GM10248 (cell line): Measurements from ENCODE around the gene SIK3.

Source experiments
- CTCF ChIA-PET: fragments of 300-600 bp; sonication (Branson Sonifier 250); formaldehyde crosslinking; extraction: SDS; loops from one replicate; lab custom pipeline; 2021; ENCODE audit warnings: antibody characterized with exemption; lab: Yijun Ruan, JAX
- POLR2A ChIA-PET: fragments of 350-650 bp; sonication (Branson Sonifier 250); formaldehyde crosslinking; extraction: SDS; loops from one replicate; lab custom pipeline; 2020; ENCODE audit warnings: antibody characterized with exemption; lab: Yijun Ruan, JAX
- DNase-seq: peaks from one replicate; pipeline ENCODE4 v3.0.0; 2012; ENCODE audit errors: extremely low spot score
- TF ChIP-seq, protein P1 (sequence below): IDR thresholded peaks from 2 replicates; pipeline ENCODE4 v1.5.1; 2012; ENCODE audit warnings: mild to moderate bottlenecking, low read depth; ENCODE audit errors: extremely low read depth, missing control alignments, control extremely low read depth

The SIK3 gene

DNA sequence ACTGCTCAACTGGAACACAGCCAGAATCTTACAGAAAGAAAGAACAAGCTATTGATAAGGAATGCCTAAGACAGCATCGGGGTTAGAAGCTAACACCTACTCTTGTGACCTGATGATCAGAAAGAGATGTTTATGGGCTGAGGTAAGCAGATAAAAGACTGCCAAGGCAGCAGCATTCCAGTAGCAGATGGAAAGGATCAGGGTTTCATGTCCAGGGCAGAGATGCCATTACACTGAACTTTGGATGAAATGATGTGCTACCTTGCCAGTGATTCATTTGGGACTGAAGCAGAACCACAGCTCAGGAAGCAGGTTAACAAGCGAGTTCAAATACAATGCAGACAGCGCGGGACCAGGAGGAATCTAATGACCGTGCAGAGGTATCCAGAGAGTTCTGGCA lies 233.7 kb downstream of the SIK3 start:
- CTCF ChIA-PET: interaction anchor here (1.2 to 7.5 kb wide), 6 partner anchors 10 to 362 kb away, joined by 3 to 49 read pairs (median 5); no protein-coding TSS in a partner anchor
- POLR2A ChIA-PET: no interaction called here
- no peak for DNase-seq
- TF ChIP-seq, protein P1, sequence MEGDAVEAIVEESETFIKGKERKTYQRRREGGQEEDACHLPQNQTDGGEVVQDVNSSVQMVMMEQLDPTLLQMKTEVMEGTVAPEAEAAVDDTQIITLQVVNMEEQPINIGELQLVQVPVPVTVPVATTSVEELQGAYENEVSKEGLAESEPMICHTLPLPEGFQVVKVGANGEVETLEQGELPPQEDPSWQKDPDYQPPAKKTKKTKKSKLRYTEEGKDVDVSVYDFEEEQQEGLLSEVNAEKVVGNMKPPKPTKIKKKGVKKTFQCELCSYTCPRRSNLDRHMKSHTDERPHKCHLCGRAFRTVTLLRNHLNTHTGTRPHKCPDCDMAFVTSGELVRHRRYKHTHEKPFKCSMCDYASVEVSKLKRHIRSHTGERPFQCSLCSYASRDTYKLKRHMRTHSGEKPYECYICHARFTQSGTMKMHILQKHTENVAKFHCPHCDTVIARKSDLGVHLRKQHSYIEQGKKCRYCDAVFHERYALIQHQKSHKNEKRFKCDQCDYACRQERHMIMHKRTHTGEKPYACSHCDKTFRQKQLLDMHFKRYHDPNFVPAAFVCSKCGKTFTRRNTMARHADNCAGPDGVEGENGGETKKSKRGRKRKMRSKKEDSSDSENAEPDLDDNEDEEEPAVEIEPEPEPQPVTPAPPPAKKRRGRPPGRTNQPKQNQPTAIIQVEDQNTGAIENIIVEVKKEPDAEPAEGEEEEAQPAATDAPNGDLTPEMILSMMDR: no peak

DNA sequence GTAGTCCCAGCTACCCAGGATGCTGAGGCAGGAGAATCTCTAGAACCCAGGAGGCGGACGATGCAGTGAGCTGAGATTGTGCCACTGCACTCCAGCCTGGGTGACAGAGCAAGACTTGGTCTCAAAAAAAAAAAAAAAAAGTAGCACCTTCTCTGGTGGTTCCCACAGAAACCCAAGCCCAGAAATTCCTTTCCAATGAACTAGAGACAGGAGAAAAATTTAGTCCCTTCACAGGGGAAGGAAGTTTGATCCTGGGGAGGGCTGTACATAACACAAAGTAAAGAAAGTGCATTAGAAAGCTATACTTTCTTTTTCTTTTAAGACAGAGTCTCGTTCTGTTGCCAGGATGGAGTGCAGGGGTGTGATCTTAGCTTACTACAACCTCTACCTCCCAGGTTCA lies 235.3 kb downstream of the SIK3 start:
- TF ChIP-seq, protein P1: no peak
- ChIA-PET CTCF (interaction anchor here (0.9 to 7.5 kb wide), 6 partner anchors 9 to 26 kb away, joined by 3 to 49 read pairs (median 5); no protein-coding TSS in a partner anchor), POLR2A (interaction anchor here (0.6 kb wide), 1 partner anchor 1306 kb away, joined by 3 read pairs; no protein-coding TSS in a partner anchor)
- DNase-seq: no peak

DNA sequence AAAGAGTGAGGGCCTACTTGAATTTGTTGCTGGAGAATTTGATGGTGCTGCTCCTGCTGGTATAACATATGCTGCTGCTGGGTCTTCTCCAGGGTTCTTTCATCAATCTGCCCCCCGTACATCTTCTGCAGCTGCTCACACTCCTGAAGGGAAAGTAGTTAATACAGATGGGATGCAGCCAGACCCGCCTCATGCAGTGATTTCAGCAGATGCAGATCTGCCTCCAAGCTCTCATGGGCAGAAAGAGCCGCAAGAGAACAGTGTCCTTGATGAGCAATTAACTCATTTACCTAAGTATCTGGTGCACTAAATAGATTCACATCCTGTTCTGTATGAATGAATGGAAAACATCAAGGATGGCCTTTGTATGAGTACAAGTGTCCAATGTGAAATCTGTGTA lies 236.0 kb downstream of the SIK3 start:
- ChIA-PET POLR2A (no interaction called here), CTCF (interaction anchor here (0.9 to 7.5 kb wide), 6 partner anchors 8 to 130 kb away, joined by 3 to 49 read pairs (median 3); no protein-coding TSS in a partner anchor)
- no peak for DNase-seq
- TF ChIP-seq, protein P1: no peak

DNA sequence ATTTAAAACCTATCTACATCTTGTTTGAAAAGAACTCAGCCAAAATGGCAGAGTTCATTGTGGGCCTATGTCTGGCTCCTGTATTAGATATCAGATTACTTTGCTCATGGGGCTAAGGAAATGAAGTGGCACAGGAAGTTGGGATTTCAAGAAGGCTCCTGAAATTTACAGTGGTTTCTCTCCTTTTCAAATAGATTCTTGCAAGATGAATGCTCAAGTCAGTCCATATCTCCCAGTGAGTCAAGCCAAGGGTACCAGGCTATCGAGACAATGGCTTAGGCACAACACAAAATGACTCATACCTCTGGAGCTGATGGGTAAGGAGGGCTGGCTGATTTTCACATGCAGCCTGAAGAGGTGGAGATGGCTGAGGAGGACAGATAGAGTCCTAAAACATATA lies 236.7 kb downstream of the SIK3 start:
- no peak for DNase-seq
- TF ChIP-seq, protein P1: no peak
- ChIA-PET CTCF (interaction anchor here (1.2 to 7.5 kb wide), 3 partner anchors 7 to 129 kb away, joined by 3 to 49 read pairs (median 3); no protein-coding TSS in a partner anchor), POLR2A (no interaction called here)

DNA sequence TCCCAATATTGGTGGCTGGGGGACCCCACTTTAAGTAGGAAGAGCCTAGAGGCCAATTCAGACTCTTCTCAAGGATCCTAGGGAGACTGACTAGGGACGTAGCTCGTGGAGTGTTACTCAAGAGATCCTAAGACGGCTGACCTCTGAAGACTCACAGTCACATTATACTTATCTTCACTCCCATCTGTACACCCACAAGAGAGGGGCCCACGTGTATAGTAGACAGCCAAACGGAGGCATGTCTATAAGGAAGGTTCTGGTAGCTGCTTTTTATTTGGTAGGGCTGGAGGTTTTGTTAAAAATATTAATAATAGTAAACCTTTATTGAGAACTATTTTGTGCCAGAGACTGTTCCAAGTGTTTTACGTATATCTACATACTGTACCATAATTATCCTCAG lies 237.9 kb downstream of the SIK3 start:
- TF ChIP-seq, protein P1: no peak
- DNase-seq: no peak
- POLR2A ChIA-PET: no interaction called here
- CTCF ChIA-PET: interaction anchor here (1.2 to 2.8 kb wide), 2 partner anchors 24 to 245 kb away, joined by 6 to 10 read pairs; no protein-coding TSS in a partner anchor

DNA sequence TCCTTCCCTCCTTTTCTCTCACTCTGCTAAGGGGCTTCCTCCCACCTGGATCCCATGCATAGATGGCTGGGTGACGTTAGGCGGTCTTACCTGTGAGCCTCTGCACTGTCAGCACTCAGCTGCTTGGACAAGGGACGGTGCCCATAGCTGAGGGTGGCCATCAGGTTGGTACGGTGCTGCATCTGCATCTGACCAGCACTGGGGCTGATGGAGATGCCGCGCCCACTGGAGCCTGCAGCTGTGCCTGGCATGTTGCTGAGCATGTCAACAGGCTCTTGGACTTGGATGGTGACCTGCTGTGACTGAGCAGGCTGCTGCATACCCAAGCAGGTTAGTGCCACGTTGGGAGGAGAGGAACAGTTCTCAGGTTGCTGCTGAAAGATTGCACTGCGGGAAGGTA lies 239.1 kb downstream of the SIK3 start:
- ChIA-PET POLR2A (no interaction called here), CTCF (interaction anchor here (1.0 to 2.8 kb wide), 6 partner anchors 8 to 247 kb away, joined by 3 to 10 read pairs (median 4); no protein-coding TSS in a partner anchor)
- TF ChIP-seq, protein P1: no peak
- no peak for DNase-seq
